ENCODE results near the gene SORL1. TPM values are rescaled to one million over a fixed set of nuclear protein-coding genes. Genes with fewer than 3 reads are reported as not detected.
A peak's percentile ranks its signal among the peaks of the same experiment; 100 is the strongest.

SORL1 gene
- total and polyA plus RNA-seq, 2 of the 13 experiments (the other 11 are each of a cell fraction or from before 2014, with no cell fraction given) = 21.3 to 148 TPM

DNA sequence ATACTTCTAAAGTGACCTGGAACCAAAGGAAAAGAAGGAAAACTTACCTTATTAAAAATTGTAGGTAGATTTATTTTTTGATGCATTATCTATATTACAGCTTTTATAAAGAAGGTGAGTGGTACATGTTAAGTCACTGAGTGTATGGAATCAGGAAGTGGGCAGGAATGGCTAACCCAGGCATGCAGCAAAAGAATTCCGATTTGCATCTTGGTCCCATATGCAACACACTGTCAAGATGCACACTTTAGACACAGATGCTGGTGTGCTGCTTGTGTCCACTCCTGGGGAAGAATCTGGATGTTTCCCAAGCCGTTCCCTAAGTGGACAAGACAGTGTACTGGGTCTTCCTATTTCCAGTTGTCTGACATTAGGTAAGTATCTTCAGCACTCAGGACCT is 100.5 kb downstream of the SORL1 start:
- no peak for FAIRE-seq
- ChIA-PET POLR2A (no interaction called here), CTCF (ENCODE audit: low intra/inter-chr PET ratio, low total read pairs) (no interaction called here)
- peaks cover 27% of the 10 kb centered on the region for H3K4me1 ChIP-seq (ENCODE audit: insufficient read depth, low read length)
- H3K36me3 ChIP-seq (replicated peaks in 1 of 2; ENCODE audit: control insufficient read depth in 1 of 2, insufficient read depth in 2 of 2, low read length in 2 of 2) = peaks cover 25 to 80% of the 10 kb centered on the region in 2 experiments
- no peak for DNase-seq (ENCODE audit: low spot score)
- 0 out of 2 replicates have a peak, but pooled peaks cover 3% of the 10 kb centered on the region for H4K20me1 ChIP-seq (ENCODE audit: insufficient read depth, low read length)
- in situ Hi-C loops (cut with HindIII; ENCODE audit: extremely low pct_ligation_motif_present, low pct_unique_long_range_greater_than_20kb) = no loop called here
- no peak overlapping the region for H3K4me2 ChIP-seq (ENCODE audit: low read depth, low read length)
- H3K4me3 ChIP-seq (replicated peaks in 1 of 3; ENCODE audit: insufficient read depth in 1 of 3, low read depth in 2 of 3, low read length in 3 of 3) = no peak overlapping the region
- intact Hi-C loops (cut with micrococcal nuclease; ENCODE audit: unreplicated experiment) = loop anchor here (5.0 kb wide), 2 partner anchors 100 to 235 kb away; partner anchors contain the start of genes SORL1 and SORL1-AS1
- no peaks in the 10 kb centered on the region for H3K9me3 ChIP-seq (ENCODE audit: low read length)
- no TSS peak for BruUV-seq (replicated peaks)
- H3K27ac ChIP-seq (ENCODE audit: extremely low read length, insufficient read depth, low read length) = peak overlapping the region; percentile 48
- H3K79me2 ChIP-seq (ENCODE audit: insufficient read depth, low read length) = no peaks in the 10 kb centered on the region
- 86% methylated on average over 2 of the region's 2 CpGs for WGBS (ENCODE audit: low lambda C conversion rate)
- H3K27me3 ChIP-seq (ENCODE audit: control insufficient read depth in 1 of 2, insufficient read depth in 2 of 2, low read length in 2 of 2) = no peaks in the 10 kb centered on the region
- TF ChIP-seq BORCS8-MEF2B (CRISPR knock-in tag; IDR thresholded peaks at IDR 0.05) = no peak
- TF ChIP-seq ZBED4 (CRISPR knock-in tag; IDR thresholded peaks at IDR 0.05; ENCODE audit: borderline replicate concordance) = no peak
- TF ChIP-seq HDAC1 (CRISPR knock-in tag; IDR thresholded peaks at IDR 0.05) = no peak
- TF ChIP-seq MNT (IDR thresholded peaks at IDR 0.05) = no peak
- TF ChIP-seq ZNF777 (CRISPR knock-in tag; IDR thresholded peaks at IDR 0.05) = no peak
- no peak overlapping the region for H2AFZ ChIP-seq (ENCODE audit: low read length)
- ATAC-seq = no peak
- no peak overlapping the region for H3K9ac ChIP-seq (ENCODE audit: insufficient read depth, low read depth, low read length)

Data from HepG2 (cell line).